GM23338 (cell line): ENCODE measurements around the gene SLCO3A1. TPM values are rescaled to one million over a fixed set of nuclear protein-coding genes. Genes with fewer than 3 reads are reported as not detected.

Source experiments
- ATAC-seq: fragments of 200-7000 bp; cut with Tn5 transposase; 3 replicates; pipeline ENCODE4 v1.9.1; 2020
- DNase-seq: peaks from one replicate; pipeline ENCODE4 v3.0.0-alpha.2; 2015; ENCODE audit warnings: low spot score
- H2AFZ ChIP-seq: fragments of 200-600 bp; sonication (generic); 2 replicates; pipeline ENCODE4 v1.8.0; 2016; ENCODE audit warnings: antibody characterized with exemption, mild to moderate bottlenecking, moderate library complexity
- H3F3A ChIP-seq: fragments of 200-600 bp; sonication (generic); replicated peaks from 2 replicates; pipeline ENCODE4 v1.8.0; 2017; ENCODE audit warnings: antibody characterized with exemption, mixed run types, low read depth
- H3K27ac ChIP-seq: fragments of 200-600 bp; sonication (generic); 2 replicates; pipeline ENCODE4 v1.6.1; 2016; ENCODE audit warnings: low read depth
- H3K27me3 ChIP-seq: fragments of 200-600 bp; sonication (generic); 2 replicates; pipeline ENCODE4 v1.8.0; 2016; ENCODE audit warnings: mild to moderate bottlenecking, mixed run types, moderate library complexity; ENCODE audit not compliant: insufficient read depth
- H3K36me3 ChIP-seq: fragments of 200-600 bp; sonication (generic); 2 replicates; pipeline ENCODE4 v1.8.0; 2016; ENCODE audit warnings: mild to moderate bottlenecking; ENCODE audit not compliant: insufficient read depth
- H3K4me1 ChIP-seq: fragments of 200-600 bp; sonication (generic); 2 replicates; pipeline ENCODE4 v1.8.0; 2016; ENCODE audit warnings: mild to moderate bottlenecking, moderate library complexity; ENCODE audit not compliant: insufficient read depth
- H3K4me2 ChIP-seq: fragments of 200-600 bp; sonication (generic); 2 replicates; pipeline ENCODE4 v1.7.1; 2017; ENCODE audit warnings: mixed run types
- H3K4me3 ChIP-seq: fragments of 200-600 bp; sonication (generic); 2 replicates; pipeline ENCODE4 v1.6.1; 2016; ENCODE audit warnings: mixed run types
- H3K79me2 ChIP-seq: fragments of 200-600 bp; sonication (generic); replicated peaks from 2 replicates; pipeline ENCODE4 v1.8.0; 2017; ENCODE audit warnings: mild to moderate bottlenecking; ENCODE audit not compliant: insufficient read depth
- H3K9me2 ChIP-seq: fragments of 200-600 bp; sonication (generic); 2 replicates; pipeline ENCODE4 v1.8.0; 2017; ENCODE audit not compliant: insufficient read depth
- H4K20me1 ChIP-seq: fragments of 200-600 bp; sonication (generic); replicated peaks from 2 replicates; pipeline ENCODE4 v1.8.0; 2017; ENCODE audit warnings: mild to moderate bottlenecking; ENCODE audit not compliant: insufficient read depth
- H3K27ac Mint-ChIP-seq: 2 replicates; pipeline ENCODE4 v1.8.0; 2020; ENCODE audit warnings: inconsistent platforms, mild to moderate bottlenecking, moderate library complexity, mixed read lengths
- H3K27me3 Mint-ChIP-seq: 3 replicates; pipeline ENCODE4 v1.8.0; 2022; ENCODE audit warnings: low read depth, mild to moderate bottlenecking, moderate library complexity, mixed read lengths, inconsistent platforms; ENCODE audit not compliant: insufficient read depth, poor library complexity
- H3K36me3 Mint-ChIP-seq: 3 replicates; pipeline ENCODE4 v1.8.0; 2021; ENCODE audit warnings: low read depth, mild to moderate bottlenecking, inconsistent platforms, moderate library complexity, mixed read lengths
- H3K4me1 Mint-ChIP-seq: 3 replicates; pipeline ENCODE4 v1.8.0; 2020; ENCODE audit warnings: mild to moderate bottlenecking, inconsistent platforms, mixed read lengths
- H3K4me3 Mint-ChIP-seq: 3 replicates; pipeline ENCODE4 v1.8.0; 2021; ENCODE audit warnings: moderate library complexity, mild to moderate bottlenecking, inconsistent platforms, mixed read lengths
- H3K9me3 Mint-ChIP-seq: 3 replicates; pipeline ENCODE4 v1.8.0; 2020; ENCODE audit warnings: moderate library complexity, mild to moderate bottlenecking, inconsistent platforms, mixed read lengths
- CREB1 ChIP-seq: fragments of 250-450 bp; sonication (Bioruptor Pico); IDR thresholded peaks from 2 replicates; pipeline ENCODE4 v1.5.0; 2020; ENCODE audit warnings: low read depth, mild to moderate bottlenecking, moderate library complexity
- EZH2 ChIP-seq: fragments of 200-600 bp; sonication (generic); IDR thresholded peaks from one replicate; pipeline ENCODE4 v1.8.0; 2017; ENCODE audit warnings: antibody characterized with exemption, mild to moderate bottlenecking, low read depth; ENCODE audit not compliant: unreplicated experiment
- EZH2phosphoT487 ChIP-seq: fragments of 200-600 bp; sonication (generic); IDR thresholded peaks from one replicate; pipeline ENCODE4 v1.8.1; 2018; ENCODE audit warnings: antibody characterized with exemption; ENCODE audit not compliant: unreplicated experiment
- JUNB ChIP-seq: IDR thresholded peaks from one replicate; pipeline ENCODE4 v1.6.1; 2016; ENCODE audit warnings: antibody characterized with exemption; ENCODE audit not compliant: unreplicated experiment
- NANOG ChIP-seq: IDR thresholded peaks from 2 replicates; pipeline ENCODE4 v1.6.1; 2016; ENCODE audit warnings: antibody characterized with exemption, borderline replicate concordance
- POLR2AphosphoS5 ChIP-seq: IDR thresholded peaks from 2 replicates; pipeline ENCODE4 v1.6.1; 2016; ENCODE audit warnings: antibody characterized with exemption, low read depth
- STAT1 ChIP-seq: IDR thresholded peaks from one replicate; pipeline ENCODE4 v1.6.1; 2016; ENCODE audit warnings: antibody characterized with exemption; ENCODE audit not compliant: unreplicated experiment
- ZNF114 ChIP-seq: fragments of 250-450 bp; sonication (Bioruptor Pico); IDR thresholded peaks from 2 replicates; pipeline ENCODE4 v1.5.0; 2020; ENCODE audit warnings: mild to moderate bottlenecking, moderate library complexity
- ZNF331 ChIP-seq: fragments of 250-450 bp; sonication (Bioruptor Pico); IDR thresholded peaks from 2 replicates; pipeline ENCODE4 v1.5.0; 2020; ENCODE audit warnings: low read depth, mild to moderate bottlenecking, moderate library complexity
- polyA plus RNA-seq: library from polyadenylated mRNA; unstranded; fragments of >200 nt; fragmentation: Nextera tagmentation; extraction: Ambion mirVana; gene quantifications from 2 replicates; pipeline ENCODE4 v1.2.1, GENCODE V29; 2016
- total RNA-seq: library from RNA; depleted of rRNA; stranded (reverse); fragments of >200 nt; shearing (Covaris generic); gene quantifications from 2 replicates; pipeline ENCODE4 v1.2.3, GENCODE V29; 2014
- TF ChIP-seq, protein P1 (sequence below): IDR thresholded peaks from one replicate; pipeline ENCODE4 v1.6.1; 2018; ENCODE audit warnings: antibody characterized with exemption; ENCODE audit not compliant: unreplicated experiment
- TF ChIP-seq, protein P2 (sequence below), 2 experiments: fragments of 200-600 bp in 1 of 2; sonication (generic) in 1 of 2; conservative IDR thresholded peaks; 2 replicates each; pipeline versions ENCODE4 v1.5.1 to v1.6.1; 2016 to 2017; ENCODE audit warnings: antibody characterized with exemption in 2 of 2, low read depth in 2 of 2, mild to moderate bottlenecking in 2 of 2, moderate library complexity in 1 of 2
- TF ChIP-seq, protein P3 (sequence below): IDR thresholded peaks from 2 replicates; pipeline ENCODE4 v1.6.1; 2016; ENCODE audit warnings: antibody characterized with exemption
- TF ChIP-seq, protein P4 (sequence below): fragments of 250-450 bp; sonication (Bioruptor Pico); IDR thresholded peaks from 2 replicates; pipeline ENCODE4 v1.5.0; 2020; ENCODE audit warnings: mild to moderate bottlenecking, moderate library complexity

SLCO3A1 gene
- total and polyA plus RNA-seq, 2 experiments from 2014 or later, result 7.3 to 9.4 TPM

DNA sequence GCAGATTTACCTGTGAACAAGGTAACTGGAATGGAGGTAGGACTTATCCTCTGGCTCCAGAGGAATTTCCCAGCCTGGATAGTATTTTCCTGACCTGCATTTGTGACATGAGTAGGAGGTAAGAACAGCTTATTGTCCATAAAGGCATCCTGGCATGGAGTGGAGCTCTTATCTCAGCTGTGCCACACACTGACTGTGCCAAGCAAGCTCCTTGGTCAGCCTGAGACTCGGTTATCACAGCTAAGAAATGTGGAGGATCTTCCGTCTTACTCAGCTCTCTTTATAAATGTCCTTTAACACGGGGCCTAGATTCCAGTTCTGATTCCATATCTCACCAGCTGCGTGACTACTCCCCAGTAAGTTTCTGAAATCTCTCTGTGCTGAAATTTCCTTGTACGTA, 38.9 kb downstream of the SLCO3A1 start:
- H2AFZ ChIP-seq, result no peak overlapping the region
- no peak overlapping the region for H3K4me3 ChIP-seq
- H3K27me3 ChIP-seq, result no peaks in the 10 kb centered on the region
- no peak for DNase-seq
- no peak for TF ChIP-seq POLR2AphosphoS5
- TF ChIP-seq ZNF114 (CRISPR knock-in tag), result no peak
- TF ChIP-seq EZH2, result no peak
- TF ChIP-seq, protein P1, sequence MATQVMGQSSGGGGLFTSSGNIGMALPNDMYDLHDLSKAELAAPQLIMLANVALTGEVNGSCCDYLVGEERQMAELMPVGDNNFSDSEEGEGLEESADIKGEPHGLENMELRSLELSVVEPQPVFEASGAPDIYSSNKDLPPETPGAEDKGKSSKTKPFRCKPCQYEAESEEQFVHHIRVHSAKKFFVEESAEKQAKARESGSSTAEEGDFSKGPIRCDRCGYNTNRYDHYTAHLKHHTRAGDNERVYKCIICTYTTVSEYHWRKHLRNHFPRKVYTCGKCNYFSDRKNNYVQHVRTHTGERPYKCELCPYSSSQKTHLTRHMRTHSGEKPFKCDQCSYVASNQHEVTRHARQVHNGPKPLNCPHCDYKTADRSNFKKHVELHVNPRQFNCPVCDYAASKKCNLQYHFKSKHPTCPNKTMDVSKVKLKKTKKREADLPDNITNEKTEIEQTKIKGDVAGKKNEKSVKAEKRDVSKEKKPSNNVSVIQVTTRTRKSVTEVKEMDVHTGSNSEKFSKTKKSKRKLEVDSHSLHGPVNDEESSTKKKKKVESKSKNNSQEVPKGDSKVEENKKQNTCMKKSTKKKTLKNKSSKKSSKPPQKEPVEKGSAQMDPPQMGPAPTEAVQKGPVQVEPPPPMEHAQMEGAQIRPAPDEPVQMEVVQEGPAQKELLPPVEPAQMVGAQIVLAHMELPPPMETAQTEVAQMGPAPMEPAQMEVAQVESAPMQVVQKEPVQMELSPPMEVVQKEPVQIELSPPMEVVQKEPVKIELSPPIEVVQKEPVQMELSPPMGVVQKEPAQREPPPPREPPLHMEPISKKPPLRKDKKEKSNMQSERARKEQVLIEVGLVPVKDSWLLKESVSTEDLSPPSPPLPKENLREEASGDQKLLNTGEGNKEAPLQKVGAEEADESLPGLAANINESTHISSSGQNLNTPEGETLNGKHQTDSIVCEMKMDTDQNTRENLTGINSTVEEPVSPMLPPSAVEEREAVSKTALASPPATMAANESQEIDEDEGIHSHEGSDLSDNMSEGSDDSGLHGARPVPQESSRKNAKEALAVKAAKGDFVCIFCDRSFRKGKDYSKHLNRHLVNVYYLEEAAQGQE, result no peak
- TF ChIP-seq ZNF331 (CRISPR knock-in tag), result no peak
- no peak for TF ChIP-seq JUNB
- no peak for TF ChIP-seq EZH2phosphoT487
- TF ChIP-seq, protein P2, sequence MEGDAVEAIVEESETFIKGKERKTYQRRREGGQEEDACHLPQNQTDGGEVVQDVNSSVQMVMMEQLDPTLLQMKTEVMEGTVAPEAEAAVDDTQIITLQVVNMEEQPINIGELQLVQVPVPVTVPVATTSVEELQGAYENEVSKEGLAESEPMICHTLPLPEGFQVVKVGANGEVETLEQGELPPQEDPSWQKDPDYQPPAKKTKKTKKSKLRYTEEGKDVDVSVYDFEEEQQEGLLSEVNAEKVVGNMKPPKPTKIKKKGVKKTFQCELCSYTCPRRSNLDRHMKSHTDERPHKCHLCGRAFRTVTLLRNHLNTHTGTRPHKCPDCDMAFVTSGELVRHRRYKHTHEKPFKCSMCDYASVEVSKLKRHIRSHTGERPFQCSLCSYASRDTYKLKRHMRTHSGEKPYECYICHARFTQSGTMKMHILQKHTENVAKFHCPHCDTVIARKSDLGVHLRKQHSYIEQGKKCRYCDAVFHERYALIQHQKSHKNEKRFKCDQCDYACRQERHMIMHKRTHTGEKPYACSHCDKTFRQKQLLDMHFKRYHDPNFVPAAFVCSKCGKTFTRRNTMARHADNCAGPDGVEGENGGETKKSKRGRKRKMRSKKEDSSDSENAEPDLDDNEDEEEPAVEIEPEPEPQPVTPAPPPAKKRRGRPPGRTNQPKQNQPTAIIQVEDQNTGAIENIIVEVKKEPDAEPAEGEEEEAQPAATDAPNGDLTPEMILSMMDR (conservative IDR thresholded peaks at IDR 0.05; ENCODE audit: low read depth in 2 of 2), result no peak
- TF ChIP-seq, protein P3, sequence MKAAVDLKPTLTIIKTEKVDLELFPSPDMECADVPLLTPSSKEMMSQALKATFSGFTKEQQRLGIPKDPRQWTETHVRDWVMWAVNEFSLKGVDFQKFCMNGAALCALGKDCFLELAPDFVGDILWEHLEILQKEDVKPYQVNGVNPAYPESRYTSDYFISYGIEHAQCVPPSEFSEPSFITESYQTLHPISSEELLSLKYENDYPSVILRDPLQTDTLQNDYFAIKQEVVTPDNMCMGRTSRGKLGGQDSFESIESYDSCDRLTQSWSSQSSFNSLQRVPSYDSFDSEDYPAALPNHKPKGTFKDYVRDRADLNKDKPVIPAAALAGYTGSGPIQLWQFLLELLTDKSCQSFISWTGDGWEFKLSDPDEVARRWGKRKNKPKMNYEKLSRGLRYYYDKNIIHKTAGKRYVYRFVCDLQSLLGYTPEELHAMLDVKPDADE, result no peak
- TF ChIP-seq, protein P4, sequence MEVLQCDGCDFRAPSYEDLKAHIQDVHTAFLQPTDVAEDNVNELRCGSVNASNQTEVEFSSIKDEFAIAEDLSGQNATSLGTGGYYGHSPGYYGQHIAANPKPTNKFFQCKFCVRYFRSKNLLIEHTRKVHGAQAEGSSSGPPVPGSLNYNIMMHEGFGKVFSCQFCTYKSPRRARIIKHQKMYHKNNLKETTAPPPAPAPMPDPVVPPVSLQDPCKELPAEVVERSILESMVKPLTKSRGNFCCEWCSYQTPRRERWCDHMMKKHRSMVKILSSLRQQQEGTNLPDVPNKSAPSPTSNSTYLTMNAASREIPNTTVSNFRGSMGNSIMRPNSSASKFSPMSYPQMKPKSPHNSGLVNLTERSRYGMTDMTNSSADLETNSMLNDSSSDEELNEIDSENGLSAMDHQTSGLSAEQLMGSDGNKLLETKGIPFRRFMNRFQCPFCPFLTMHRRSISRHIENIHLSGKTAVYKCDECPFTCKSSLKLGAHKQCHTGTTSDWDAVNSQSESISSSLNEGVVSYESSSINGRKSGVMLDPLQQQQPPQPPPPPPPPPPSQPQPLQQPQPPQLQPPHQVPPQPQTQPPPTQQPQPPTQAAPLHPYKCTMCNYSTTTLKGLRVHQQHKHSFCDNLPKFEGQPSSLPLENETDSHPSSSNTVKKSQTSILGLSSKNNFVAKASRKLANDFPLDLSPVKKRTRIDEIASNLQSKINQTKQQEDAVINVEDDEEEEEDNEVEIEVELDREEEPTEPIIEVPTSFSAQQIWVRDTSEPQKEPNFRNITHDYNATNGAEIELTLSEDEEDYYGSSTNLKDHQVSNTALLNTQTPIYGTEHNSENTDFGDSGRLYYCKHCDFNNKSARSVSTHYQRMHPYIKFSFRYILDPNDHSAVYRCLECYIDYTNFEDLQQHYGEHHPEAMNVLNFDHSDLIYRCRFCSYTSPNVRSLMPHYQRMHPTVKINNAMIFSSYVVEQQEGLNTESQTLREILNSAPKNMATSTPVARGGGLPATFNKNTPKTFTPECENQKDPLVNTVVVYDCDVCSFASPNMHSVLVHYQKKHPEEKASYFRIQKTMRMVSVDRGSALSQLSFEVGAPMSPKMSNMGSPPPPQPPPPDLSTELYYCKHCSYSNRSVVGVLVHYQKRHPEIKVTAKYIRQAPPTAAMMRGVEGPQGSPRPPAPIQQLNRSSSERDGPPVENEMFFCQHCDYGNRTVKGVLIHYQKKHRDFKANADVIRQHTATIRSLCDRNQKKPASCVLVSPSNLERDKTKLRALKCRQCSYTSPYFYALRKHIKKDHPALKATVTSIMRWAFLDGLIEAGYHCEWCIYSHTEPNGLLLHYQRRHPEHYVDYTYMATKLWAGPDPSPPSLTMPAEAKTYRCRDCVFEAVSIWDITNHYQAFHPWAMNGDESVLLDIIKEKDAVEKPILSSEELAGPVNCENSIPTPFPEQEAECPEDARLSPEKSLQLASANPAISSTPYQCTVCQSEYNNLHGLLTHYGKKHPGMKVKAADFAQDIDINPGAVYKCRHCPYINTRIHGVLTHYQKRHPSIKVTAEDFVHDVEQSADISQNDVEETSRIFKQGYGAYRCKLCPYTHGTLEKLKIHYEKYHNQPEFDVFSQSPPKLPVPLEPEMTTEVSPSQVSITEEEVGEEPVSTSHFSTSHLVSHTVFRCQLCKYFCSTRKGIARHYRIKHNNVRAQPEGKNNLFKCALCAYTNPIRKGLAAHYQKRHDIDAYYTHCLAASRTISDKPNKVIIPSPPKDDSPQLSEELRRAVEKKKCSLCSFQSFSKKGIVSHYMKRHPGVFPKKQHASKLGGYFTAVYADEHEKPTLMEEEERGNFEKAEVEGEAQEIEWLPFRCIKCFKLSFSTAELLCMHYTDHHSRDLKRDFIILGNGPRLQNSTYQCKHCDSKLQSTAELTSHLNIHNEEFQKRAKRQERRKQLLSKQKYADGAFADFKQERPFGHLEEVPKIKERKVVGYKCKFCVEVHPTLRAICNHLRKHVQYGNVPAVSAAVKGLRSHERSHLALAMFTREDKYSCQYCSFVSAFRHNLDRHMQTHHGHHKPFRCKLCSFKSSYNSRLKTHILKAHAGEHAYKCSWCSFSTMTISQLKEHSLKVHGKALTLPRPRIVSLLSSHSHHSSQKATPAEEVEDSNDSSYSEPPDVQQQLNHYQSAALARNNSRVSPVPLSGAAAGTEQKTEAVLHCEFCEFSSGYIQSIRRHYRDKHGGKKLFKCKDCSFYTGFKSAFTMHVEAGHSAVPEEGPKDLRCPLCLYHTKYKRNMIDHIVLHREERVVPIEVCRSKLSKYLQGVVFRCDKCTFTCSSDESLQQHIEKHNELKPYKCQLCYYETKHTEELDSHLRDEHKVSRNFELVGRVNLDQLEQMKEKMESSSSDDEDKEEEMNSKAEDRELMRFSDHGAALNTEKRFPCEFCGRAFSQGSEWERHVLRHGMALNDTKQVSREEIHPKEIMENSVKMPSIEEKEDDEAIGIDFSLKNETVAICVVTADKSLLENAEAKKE, result no peak
- TF ChIP-seq CREB1 (CRISPR knock-in tag), result no peak
- no peak for TF ChIP-seq STAT1
- no peak for TF ChIP-seq NANOG
- H3K4me3 Mint-ChIP-seq, result no peak overlapping the region
- no peaks in the 10 kb centered on the region for H3K36me3 ChIP-seq
- no peaks in the 10 kb centered on the region for H3K9me3 Mint-ChIP-seq
- no peak overlapping the region for H3K4me2 ChIP-seq
- peaks cover 15% of the 10 kb centered on the region for H3K4me1 ChIP-seq
- peaks cover 40% of the 10 kb centered on the region for H3K79me2 ChIP-seq
- ATAC-seq, result no peak
- H3F3A ChIP-seq, result no peaks in the 10 kb centered on the region
- H3K4me1 Mint-ChIP-seq, result peaks cover 27% of the 10 kb centered on the region
- no peak overlapping the region for H3K27ac Mint-ChIP-seq
- H3K36me3 Mint-ChIP-seq, result no peaks in the 10 kb centered on the region
- H4K20me1 ChIP-seq, result peaks cover 3% of the 10 kb centered on the region; the same call in 1 of the 2 replicates
- H3K27ac ChIP-seq, result no peak overlapping the region
- H3K9me2 ChIP-seq, result no peaks in the 10 kb centered on the region
- H3K27me3 Mint-ChIP-seq, result no peaks in the 10 kb centered on the region
